ENCODE results near the gene CLDN22. TPM values are rescaled to one million over a fixed set of nuclear protein-coding genes. Genes with fewer than 3 reads are reported as not detected.

CLDN22 gene
- total and polyA plus RNA-seq, 2 of the 8 experiments (the other 6 are each of a cell fraction or from before 2014, with no cell fraction given) = not detected

DNA sequence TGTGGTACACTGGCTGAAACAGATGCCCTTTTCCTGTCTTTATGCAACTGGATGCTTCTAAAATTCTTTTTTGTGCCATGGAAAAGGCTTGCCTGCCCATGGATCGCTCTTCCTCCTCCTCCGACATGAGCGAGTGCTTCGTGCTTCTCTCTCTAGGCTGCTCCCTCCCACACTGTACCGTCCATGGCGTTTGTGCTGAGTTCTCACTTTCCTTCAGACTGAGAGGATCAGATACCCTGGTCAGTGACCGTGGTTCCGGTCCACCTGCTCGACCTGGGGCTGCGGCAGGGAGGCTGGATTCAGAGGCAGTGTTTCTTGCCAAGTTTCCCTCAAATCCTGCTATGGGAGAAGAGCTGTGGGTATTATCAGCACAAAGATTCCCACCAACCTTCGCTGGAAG is 12.4 kb upstream of the CLDN22 start:
- H3K14ac ChIP-seq (ENCODE audit: insufficient read length) = no peak overlapping the region
- H3K23me2 ChIP-seq (ENCODE audit: low read depth, low read length) = peaks cover 2% of the 10 kb centered on the region; the same call in 1 of the 2 replicates
- TF ChIP-seq SP1 (IDR thresholded peaks at IDR 0.05; ENCODE audit: low read depth, low read length) (no peak), EGR1 (IDR thresholded peaks at IDR 0.05; ENCODE audit: borderline replicate concordance, low read depth, low read length) (no peak), BRCA1 (IDR thresholded peaks at IDR 0.05; ENCODE audit: low read depth, low read length) (no peak), TAF1 (IDR thresholded peaks at IDR 0.05; ENCODE audit: low read depth, low read length) (no peak), HDAC2 (IDR thresholded peaks at IDR 0.05; ENCODE audit: borderline replicate concordance in 1 of 2, low read depth in 2 of 2, low read length in 2 of 2) (no peak), RXRA (IDR thresholded peaks at IDR 0.05; ENCODE audit: insufficient read depth, low read depth, low read length) (no peak), RFX5 (IDR thresholded peaks at IDR 0.05; ENCODE audit: borderline replicate concordance, low read depth, low read length) (no peak), SIRT6 (IDR thresholded peaks at IDR 0.05; ENCODE audit: low read length) (no peak), E2F6 (IDR thresholded peaks at IDR 0.05) (no peak), NANOG (IDR thresholded peaks at IDR 0.05; ENCODE audit: insufficient read depth, low read depth, low read length, poor library complexity, severe bottlenecking) (no peak)
- no peaks in the 10 kb centered on the region for H3K9me3 ChIP-seq (ENCODE audit: insufficient read depth in 2 of 2, low read depth in 1 of 2, low read length in 1 of 2)
- H3K79me1 ChIP-seq (ENCODE audit: low read depth, low read length) = no peaks in the 10 kb centered on the region
- H2BK120ac ChIP-seq (replicated peaks; ENCODE audit: low read depth, low read length) = no peak overlapping the region
- H3K36me3 ChIP-seq (ENCODE audit: control insufficient read depth in 2 of 4, insufficient read depth in 4 of 4, low read length in 3 of 4) = no peaks in the 10 kb centered on the region
- no peak overlapping the region for H3K4me3 ChIP-seq (ENCODE audit: extremely low read depth in 1 of 4, insufficient read depth in 2 of 4, low read depth in 3 of 4, low read length in 4 of 4)
- H3K4ac ChIP-seq (replicated peaks; ENCODE audit: insufficient read length, low read depth, low read length) = no peak overlapping the region
- no peak overlapping the region for H2BK12ac ChIP-seq (ENCODE audit: low read depth, low read length)
- DNase-seq (ENCODE audit: low read depth in 1 of 2, low spot score in 2 of 2) (no peak), FAIRE-seq (no peak)
- H2BK5ac ChIP-seq (ENCODE audit: low read depth, low read length) = no peak overlapping the region
- H2AFZ ChIP-seq (ENCODE audit: low read length) = no peak overlapping the region
- H3K18ac ChIP-seq (ENCODE audit: extremely low read depth, low read length) = no peak overlapping the region
- H4K20me1 ChIP-seq (replicated peaks in 1 of 2; ENCODE audit: control insufficient read depth in 1 of 2, insufficient read depth in 2 of 2, low read length in 2 of 2) = no peaks in the 10 kb centered on the region
- no peak overlapping the region for H2BK20ac ChIP-seq (ENCODE audit: low read length)
- H3K56ac ChIP-seq (replicated peaks; ENCODE audit: insufficient read length, low read depth, low read length) = no peak overlapping the region
- H3K4me2 ChIP-seq (ENCODE audit: insufficient read depth in 1 of 2, low read depth in 2 of 2, low read length in 2 of 2) = no peak overlapping the region
- 87% methylated on average over 11 of the region's 11 CpGs; no CpG with 5 or more reads in 1 of the 2 experiments for WGBS, 2 experiments (ENCODE audit: extremely low coverage in 1 of 2, insufficient coverage in 1 of 2, insufficient read length in 1 of 2, insufficient replicate concordance in 2 of 2, low coverage in 1 of 2, low lambda C conversion rate in 2 of 2, missing lambda C conversion rate in 1 of 2)
- POLR2A ChIA-PET (ENCODE audit: partially characterized antibody) = interaction anchor here (1.7 kb wide), 1 partner anchor 10 kb away, joined by 4 read pairs; no protein-coding TSS in a partner anchor
- no peak overlapping the region for H3K23ac ChIP-seq (ENCODE audit: insufficient read length)
- no peak overlapping the region for H4K91ac ChIP-seq (replicated peaks; ENCODE audit: insufficient read length, low read length)
- no peaks in the 10 kb centered on the region for H3K79me2 ChIP-seq (ENCODE audit: control insufficient read depth in 1 of 2, insufficient read depth in 2 of 2, low read length in 2 of 2)
- H3K27me3 ChIP-seq (replicated peaks in 1 of 4; ENCODE audit: control insufficient read depth in 3 of 4, extremely low read depth in 1 of 4, insufficient read depth in 3 of 4, low read length in 3 of 4) = peaks cover 0 to 2% (median 0%) of the 10 kb centered on the region in 4 experiments; a peak in 1 of 7 replicates
- no peaks in the 10 kb centered on the region for H3K4me1 ChIP-seq (replicated peaks in 1 of 4; ENCODE audit: control insufficient read depth in 3 of 4, insufficient read depth in 4 of 4, low read length in 3 of 4)
- no peak overlapping the region for H3K27ac ChIP-seq (ENCODE audit: low read depth, low read length)
- CTCF ChIA-PET (ENCODE audit: partially characterized antibody) = no interaction called here
- H2BK15ac ChIP-seq (ENCODE audit: low read length) = no peak overlapping the region
- H2AK5ac ChIP-seq (ENCODE audit: low read depth, low read length) = no peak overlapping the region
- no peak overlapping the region for H4K8ac ChIP-seq (ENCODE audit: extremely low read depth, insufficient read depth, low read length)
- no peak overlapping the region for H3K9ac ChIP-seq (replicated peaks in 1 of 4; ENCODE audit: extremely low read depth in 1 of 4, low read depth in 3 of 4, low read length in 3 of 4)
- no peak overlapping the region for H4K5ac ChIP-seq (ENCODE audit: insufficient read length, low read depth, low read length)

Data from H1 (cell line).